ENCODE results near the gene FHL2. TPM values are rescaled to one million over a fixed set of nuclear protein-coding genes. Genes with fewer than 3 reads are reported as not detected.

The FHL2 gene
- total RNA-seq, 1 experiment from 2014 or later, result 45.4 TPM

DNA sequence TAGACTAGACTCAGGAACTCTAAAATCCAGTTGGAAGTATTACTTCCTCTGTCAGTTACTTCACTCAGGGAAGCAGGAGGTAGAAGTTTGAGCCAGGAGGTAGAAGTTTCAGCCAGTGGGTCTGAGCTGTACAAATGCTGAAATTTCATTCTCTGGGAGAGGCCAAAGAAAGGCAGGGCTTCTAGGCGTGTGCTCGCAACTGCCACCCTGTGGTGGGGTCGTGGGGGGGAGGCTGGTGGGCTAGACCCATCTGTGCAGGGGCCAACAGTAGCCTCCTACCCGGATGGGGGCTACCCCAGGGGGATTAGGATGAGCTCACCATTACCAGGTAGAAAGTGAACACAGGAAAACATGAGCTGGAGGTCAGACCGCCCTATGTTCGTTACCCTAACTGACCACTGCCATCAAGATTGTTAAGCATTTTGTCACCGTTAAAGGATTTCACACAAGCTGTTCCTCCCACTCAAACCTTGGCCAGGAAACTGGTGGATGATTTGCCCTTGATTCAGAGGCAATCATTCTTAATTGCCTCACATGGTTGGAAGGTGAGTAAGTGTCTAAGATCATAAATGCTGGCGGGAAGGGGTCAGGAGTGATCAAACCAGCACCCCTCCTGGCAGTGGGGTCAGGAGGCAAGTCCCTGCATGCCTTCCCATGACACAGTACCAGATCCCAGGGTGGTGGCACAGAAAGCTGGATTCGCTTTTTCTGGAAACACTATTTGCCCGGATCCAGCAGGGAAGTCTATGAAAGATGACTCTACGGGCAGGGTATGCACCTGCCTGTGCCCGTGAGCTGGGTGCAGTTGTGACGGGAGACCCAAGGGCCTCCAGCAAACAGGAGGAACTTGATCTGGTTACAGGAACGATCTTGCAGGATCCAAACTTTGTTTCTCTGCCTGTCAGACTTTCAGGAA lies 5.2 kb upstream of the FHL2 start:
- BruUV-seq (replicated peaks), result no TSS peak
- H3K9me3 Mint-ChIP-seq (ENCODE audit: unreplicated experiment), result no peaks in the 10 kb centered on the region
- CTCF ChIA-PET, result interaction anchor here (0.6 to 0.9 kb wide), 2 partner anchors 13 to 18 kb away, joined by 4 to 6 read pairs; no protein-coding TSS in a partner anchor
- H3K4me1 Mint-ChIP-seq (ENCODE audit: low read depth, unreplicated experiment), result peaks cover 26% of the 10 kb centered on the region
- peaks cover 14% of the 10 kb centered on the region for H3K4me1 ChIP-seq
- POLR2A ChIA-PET, result no interaction called here
- peak; percentile 43 to 53 for DNase-seq
- intact Hi-C loops (cut with micrococcal nuclease; ENCODE audit: unreplicated experiment), result no loop called here
- peak overlapping the region; percentile 31 for H3K4me3 Mint-ChIP-seq (ENCODE audit: unreplicated experiment)
- TF ChIP-seq CTCF (IDR thresholded peaks at IDR 0.05; ENCODE audit: insufficient read depth in 1 of 2, low read depth in 1 of 2, low read length in 1 of 2, severe bottlenecking in 1 of 2, unreplicated experiment in 1 of 2), result peak in 1 of 2 experiments; percentile 27
- H3K27me3 ChIP-seq (replicated peaks; ENCODE audit: control insufficient read depth, insufficient read depth, low read length), result no peaks in the 10 kb centered on the region
- H3K27ac Mint-ChIP-seq (ENCODE audit: unreplicated experiment), result peak overlapping the region; percentile 17
- H3K4me3 ChIP-seq (ENCODE audit: low read depth, low read length), result no peak overlapping the region
- H3K9me3 ChIP-seq, result no peaks in the 10 kb centered on the region
- H3K36me3 ChIP-seq (ENCODE audit: control insufficient read depth, insufficient read depth, low read length), result no peaks in the 10 kb centered on the region
- H3K27me3 Mint-ChIP-seq (ENCODE audit: insufficient read depth, unreplicated experiment), result no peaks in the 10 kb centered on the region
- H3K36me3 Mint-ChIP-seq (ENCODE audit: insufficient read depth, unreplicated experiment), result no peaks in the 10 kb centered on the region

- Histone ChIP-seq H3K4me3 (ENCODE audit: low read depth, low read length) (no peak overlapping the region), H3K4me1 (peaks cover 14% of the 10 kb centered on the region), H3K9me3 (no peaks in the 10 kb centered on the region), H3K36me3 (ENCODE audit: control insufficient read depth, insufficient read depth, low read length) (no peaks in the 10 kb centered on the region), H3K27me3 (replicated peaks; ENCODE audit: control insufficient read depth, insufficient read depth, low read length) (no peaks in the 10 kb centered on the region)
- H3K9me3 Mint-ChIP-seq (ENCODE audit: unreplicated experiment), result no peaks in the 10 kb centered on the region
- ChIA-PET POLR2A (no interaction called here), CTCF (interaction anchor here (0.9 kb wide), 1 partner anchor 12 kb away, joined by 4 read pairs; no protein-coding TSS in a partner anchor)
- H3K36me3 Mint-ChIP-seq (ENCODE audit: insufficient read depth, unreplicated experiment), result no peaks in the 10 kb centered on the region
- H3K4me1 Mint-ChIP-seq (ENCODE audit: low read depth, unreplicated experiment), result peaks cover 26% of the 10 kb centered on the region
- no peak for DNase-seq
- no peak for TF ChIP-seq CTCF (IDR thresholded peaks at IDR 0.05; ENCODE audit: insufficient read depth in 1 of 2, low read depth in 1 of 2, low read length in 1 of 2, severe bottlenecking in 1 of 2, unreplicated experiment in 1 of 2)
- no peak overlapping the region for H3K4me3 Mint-ChIP-seq (ENCODE audit: unreplicated experiment)
- BruUV-seq (replicated peaks), result no TSS peak
- peak overlapping the region; percentile 17 for H3K27ac Mint-ChIP-seq (ENCODE audit: unreplicated experiment)
- intact Hi-C loops (cut with micrococcal nuclease; ENCODE audit: unreplicated experiment), result no loop called here
- H3K27me3 Mint-ChIP-seq (ENCODE audit: insufficient read depth, unreplicated experiment), result no peaks in the 10 kb centered on the region
These were observed 4.5 kb upstream of the FHL2 start for GRCh38 chr2:105403241-105403782.

DNA sequence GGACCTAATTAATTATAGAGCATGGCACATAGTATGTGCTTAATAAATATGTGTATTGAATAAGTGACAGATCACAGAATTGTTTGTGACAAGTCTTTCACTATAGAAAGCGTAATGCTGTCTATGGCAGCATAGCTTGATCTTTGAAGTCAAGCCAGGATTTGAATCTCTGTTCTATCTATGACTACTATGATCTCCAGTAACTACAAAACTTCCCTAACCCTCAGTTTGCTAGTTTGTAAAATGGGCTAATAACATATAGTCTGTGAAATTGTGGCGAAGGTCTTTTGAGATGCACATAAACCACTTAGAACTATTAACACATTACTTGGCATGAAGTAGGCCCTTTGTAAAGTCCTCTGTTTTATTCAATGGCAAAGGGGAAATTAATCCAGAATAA lies 4.0 kb upstream of the FHL2 start:
- Mint-ChIP-seq H3K27ac (ENCODE audit: unreplicated experiment) (no peak overlapping the region), H3K27me3 (ENCODE audit: insufficient read depth, unreplicated experiment) (no peaks in the 10 kb centered on the region), H3K4me3 (ENCODE audit: unreplicated experiment) (no peak overlapping the region), H3K9me3 (ENCODE audit: unreplicated experiment) (no peaks in the 10 kb centered on the region), H3K4me1 (ENCODE audit: low read depth, unreplicated experiment) (peaks cover 26% of the 10 kb centered on the region), H3K36me3 (ENCODE audit: insufficient read depth, unreplicated experiment) (no peaks in the 10 kb centered on the region)
- H3K9me3 ChIP-seq, result no peaks in the 10 kb centered on the region
- no peaks in the 10 kb centered on the region for H3K36me3 ChIP-seq (ENCODE audit: control insufficient read depth, insufficient read depth, low read length)
- no peak overlapping the region for H3K4me3 ChIP-seq (ENCODE audit: low read depth, low read length)
- no peaks in the 10 kb centered on the region for H3K27me3 ChIP-seq (replicated peaks; ENCODE audit: control insufficient read depth, insufficient read depth, low read length)
- no TSS peak for BruUV-seq (replicated peaks)
- intact Hi-C loops (cut with micrococcal nuclease; ENCODE audit: unreplicated experiment), result no loop called here
- DNase-seq, result no peak
- ChIA-PET POLR2A (no interaction called here), CTCF (interaction anchor here (0.6 kb wide), 1 partner anchor 41 kb away, joined by 3 read pairs; no protein-coding TSS in a partner anchor)
- H3K4me1 ChIP-seq, result peaks cover 14% of the 10 kb centered on the region
- no peak for TF ChIP-seq CTCF (IDR thresholded peaks at IDR 0.05; ENCODE audit: insufficient read depth in 1 of 2, low read depth in 1 of 2, low read length in 1 of 2, severe bottlenecking in 1 of 2, unreplicated experiment in 1 of 2)

All from Caco-2 (cell line).